ENCODE results near the gene IGF1.

DNA sequence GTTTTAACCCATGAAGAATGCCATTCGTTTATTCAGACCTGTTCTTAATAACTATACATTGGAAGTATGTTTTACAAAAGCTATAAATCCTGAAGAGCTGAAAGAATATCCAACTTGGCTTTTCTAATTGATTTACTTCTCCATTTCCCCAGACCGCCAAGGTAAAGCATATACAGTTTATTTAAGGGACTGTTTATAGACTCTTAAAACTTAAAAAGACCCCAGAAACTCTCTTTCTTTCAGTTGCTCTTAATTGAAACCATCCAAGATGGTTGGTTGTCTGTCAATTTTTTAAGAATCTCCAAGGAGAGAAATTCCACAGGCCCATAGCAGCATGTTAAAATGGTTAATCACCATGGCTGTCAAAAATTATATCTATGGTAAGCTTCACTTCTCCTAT lies 8.8 kb downstream of the IGF1 start:
- TF ChIP-seq, protein P1, sequence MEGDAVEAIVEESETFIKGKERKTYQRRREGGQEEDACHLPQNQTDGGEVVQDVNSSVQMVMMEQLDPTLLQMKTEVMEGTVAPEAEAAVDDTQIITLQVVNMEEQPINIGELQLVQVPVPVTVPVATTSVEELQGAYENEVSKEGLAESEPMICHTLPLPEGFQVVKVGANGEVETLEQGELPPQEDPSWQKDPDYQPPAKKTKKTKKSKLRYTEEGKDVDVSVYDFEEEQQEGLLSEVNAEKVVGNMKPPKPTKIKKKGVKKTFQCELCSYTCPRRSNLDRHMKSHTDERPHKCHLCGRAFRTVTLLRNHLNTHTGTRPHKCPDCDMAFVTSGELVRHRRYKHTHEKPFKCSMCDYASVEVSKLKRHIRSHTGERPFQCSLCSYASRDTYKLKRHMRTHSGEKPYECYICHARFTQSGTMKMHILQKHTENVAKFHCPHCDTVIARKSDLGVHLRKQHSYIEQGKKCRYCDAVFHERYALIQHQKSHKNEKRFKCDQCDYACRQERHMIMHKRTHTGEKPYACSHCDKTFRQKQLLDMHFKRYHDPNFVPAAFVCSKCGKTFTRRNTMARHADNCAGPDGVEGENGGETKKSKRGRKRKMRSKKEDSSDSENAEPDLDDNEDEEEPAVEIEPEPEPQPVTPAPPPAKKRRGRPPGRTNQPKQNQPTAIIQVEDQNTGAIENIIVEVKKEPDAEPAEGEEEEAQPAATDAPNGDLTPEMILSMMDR (IDR thresholded peaks at IDR 0.05 in 2 of 3, conservative IDR thresholded peaks at IDR 0.05 in 1 of 3; ENCODE audit: insufficient read depth in 2 of 3, low read depth in 1 of 3, low read length in 3 of 3): no peak
- TF ChIP-seq TCF7 (IDR thresholded peaks at IDR 0.05; ENCODE audit: borderline replicate concordance) (no peak), CCAR2 (IDR thresholded peaks at IDR 0.05; ENCODE audit: low read depth, low read length) (no peak), NR3C1 (CRISPR knock-in tag; IDR thresholded peaks at IDR 0.05) (no peak), YY1 (IDR thresholded peaks at IDR 0.05; ENCODE audit: borderline replicate concordance in 1 of 3, control insufficient read depth in 1 of 3, extremely low read depth in 1 of 3, insufficient read depth in 3 of 3, insufficient read length in 1 of 3, insufficient replicate concordance in 2 of 3, low read depth in 1 of 3, low read length in 2 of 3) (no peak), CHD2 (IDR thresholded peaks at IDR 0.05; ENCODE audit: low read depth, low read length) (no peak), CBFB (CRISPR knock-in tag; IDR thresholded peaks at IDR 0.05) (no peak), MYBL2 (IDR thresholded peaks at IDR 0.05; ENCODE audit: low read depth) (no peak), MYBL2 (CRISPR knock-in tag; IDR thresholded peaks at IDR 0.05; ENCODE audit: borderline replicate concordance) (no peak), ZNF436 (CRISPR knock-in tag; IDR thresholded peaks at IDR 0.05) (no peak), BRD4 (IDR thresholded peaks at IDR 0.05) (no peak), JUND (IDR thresholded peaks at IDR 0.05; ENCODE audit: borderline replicate concordance, low read depth, low read length) (no peak), JUND (tag; IDR thresholded peaks at IDR 0.05; ENCODE audit: borderline replicate concordance, low read depth, low read length) (no peak)
- TF ChIP-seq, protein P2, sequence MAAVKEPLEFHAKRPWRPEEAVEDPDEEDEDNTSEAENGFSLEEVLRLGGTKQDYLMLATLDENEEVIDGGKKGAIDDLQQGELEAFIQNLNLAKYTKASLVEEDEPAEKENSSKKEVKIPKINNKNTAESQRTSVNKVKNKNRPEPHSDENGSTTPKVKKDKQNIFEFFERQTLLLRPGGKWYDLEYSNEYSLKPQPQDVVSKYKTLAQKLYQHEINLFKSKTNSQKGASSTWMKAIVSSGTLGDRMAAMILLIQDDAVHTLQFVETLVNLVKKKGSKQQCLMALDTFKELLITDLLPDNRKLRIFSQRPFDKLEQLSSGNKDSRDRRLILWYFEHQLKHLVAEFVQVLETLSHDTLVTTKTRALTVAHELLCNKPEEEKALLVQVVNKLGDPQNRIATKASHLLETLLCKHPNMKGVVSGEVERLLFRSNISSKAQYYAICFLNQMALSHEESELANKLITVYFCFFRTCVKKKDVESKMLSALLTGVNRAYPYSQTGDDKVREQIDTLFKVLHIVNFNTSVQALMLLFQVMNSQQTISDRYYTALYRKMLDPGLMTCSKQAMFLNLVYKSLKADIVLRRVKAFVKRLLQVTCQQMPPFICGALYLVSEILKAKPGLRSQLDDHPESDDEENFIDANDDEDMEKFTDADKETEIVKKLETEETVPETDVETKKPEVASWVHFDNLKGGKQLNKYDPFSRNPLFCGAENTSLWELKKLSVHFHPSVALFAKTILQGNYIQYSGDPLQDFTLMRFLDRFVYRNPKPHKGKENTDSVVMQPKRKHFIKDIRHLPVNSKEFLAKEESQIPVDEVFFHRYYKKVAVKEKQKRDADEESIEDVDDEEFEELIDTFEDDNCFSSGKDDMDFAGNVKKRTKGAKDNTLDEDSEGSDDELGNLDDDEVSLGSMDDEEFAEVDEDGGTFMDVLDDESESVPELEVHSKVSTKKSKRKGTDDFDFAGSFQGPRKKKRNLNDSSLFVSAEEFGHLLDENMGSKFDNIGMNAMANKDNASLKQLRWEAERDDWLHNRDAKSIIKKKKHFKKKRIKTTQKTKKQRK (IDR thresholded peaks at IDR 0.05; ENCODE audit: borderline replicate concordance, low read depth, low read length): no peak
- TF ChIP-seq, protein P3, sequence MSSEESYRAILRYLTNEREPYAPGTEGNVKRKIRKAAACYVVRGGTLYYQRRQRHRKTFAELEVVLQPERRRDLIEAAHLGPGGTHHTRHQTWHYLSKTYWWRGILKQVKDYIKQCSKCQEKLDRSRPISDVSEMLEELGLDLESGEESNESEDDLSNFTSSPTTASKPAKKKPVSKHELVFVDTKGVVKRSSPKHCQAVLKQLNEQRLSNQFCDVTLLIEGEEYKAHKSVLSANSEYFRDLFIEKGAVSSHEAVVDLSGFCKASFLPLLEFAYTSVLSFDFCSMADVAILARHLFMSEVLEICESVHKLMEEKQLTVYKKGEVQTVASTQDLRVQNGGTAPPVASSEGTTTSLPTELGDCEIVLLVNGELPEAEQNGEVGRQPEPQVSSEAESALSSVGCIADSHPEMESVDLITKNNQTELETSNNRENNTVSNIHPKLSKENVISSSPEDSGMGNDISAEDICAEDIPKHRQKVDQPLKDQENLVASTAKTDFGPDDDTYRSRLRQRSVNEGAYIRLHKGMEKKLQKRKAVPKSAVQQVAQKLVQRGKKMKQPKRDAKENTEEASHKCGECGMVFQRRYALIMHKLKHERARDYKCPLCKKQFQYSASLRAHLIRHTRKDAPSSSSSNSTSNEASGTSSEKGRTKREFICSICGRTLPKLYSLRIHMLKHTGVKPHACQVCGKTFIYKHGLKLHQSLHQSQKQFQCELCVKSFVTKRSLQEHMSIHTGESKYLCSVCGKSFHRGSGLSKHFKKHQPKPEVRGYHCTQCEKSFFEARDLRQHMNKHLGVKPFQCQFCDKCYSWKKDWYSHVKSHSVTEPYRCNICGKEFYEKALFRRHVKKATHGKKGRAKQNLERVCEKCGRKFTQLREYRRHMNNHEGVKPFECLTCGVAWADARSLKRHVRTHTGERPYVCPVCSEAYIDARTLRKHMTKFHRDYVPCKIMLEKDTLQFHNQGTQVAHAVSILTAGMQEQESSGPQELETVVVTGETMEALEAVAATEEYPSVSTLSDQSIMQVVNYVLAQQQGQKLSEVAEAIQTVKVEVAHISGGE (CRISPR knock-in tag; IDR thresholded peaks at IDR 0.05): no peak
- TF ChIP-seq, protein P4, sequence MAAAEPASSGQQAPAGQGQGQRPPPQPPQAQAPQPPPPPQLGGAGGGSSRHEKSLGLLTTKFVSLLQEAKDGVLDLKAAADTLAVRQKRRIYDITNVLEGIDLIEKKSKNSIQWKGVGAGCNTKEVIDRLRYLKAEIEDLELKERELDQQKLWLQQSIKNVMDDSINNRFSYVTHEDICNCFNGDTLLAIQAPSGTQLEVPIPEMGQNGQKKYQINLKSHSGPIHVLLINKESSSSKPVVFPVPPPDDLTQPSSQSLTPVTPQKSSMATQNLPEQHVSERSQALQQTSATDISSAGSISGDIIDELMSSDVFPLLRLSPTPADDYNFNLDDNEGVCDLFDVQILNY (CRISPR knock-in tag; IDR thresholded peaks at IDR 0.05): no peak

All from K562 (cell line).